ENCODE data around the gene GTF2H1.

GTF2H1 gene

DNA sequence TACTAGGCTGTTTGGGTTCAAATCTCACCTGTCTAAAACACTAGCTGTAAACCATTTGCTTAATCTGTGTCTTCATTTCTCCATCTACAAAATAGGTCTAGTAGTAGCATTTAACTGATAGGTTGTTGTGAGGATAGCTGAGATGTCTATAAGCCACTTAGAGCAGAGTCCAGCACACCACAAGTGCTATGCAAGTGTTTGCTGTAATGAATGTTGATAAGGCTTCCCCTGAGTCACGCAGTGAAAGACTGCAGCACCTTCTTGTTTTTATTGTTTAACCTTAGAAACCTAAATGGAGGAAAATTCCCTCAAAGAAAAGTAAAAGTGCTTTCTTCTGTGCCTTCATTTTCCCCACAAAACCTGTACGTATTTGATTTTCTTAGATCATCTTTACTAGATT, 48.9 kb downstream of the GTF2H1 start:
- TF ChIP-seq, protein P1, sequence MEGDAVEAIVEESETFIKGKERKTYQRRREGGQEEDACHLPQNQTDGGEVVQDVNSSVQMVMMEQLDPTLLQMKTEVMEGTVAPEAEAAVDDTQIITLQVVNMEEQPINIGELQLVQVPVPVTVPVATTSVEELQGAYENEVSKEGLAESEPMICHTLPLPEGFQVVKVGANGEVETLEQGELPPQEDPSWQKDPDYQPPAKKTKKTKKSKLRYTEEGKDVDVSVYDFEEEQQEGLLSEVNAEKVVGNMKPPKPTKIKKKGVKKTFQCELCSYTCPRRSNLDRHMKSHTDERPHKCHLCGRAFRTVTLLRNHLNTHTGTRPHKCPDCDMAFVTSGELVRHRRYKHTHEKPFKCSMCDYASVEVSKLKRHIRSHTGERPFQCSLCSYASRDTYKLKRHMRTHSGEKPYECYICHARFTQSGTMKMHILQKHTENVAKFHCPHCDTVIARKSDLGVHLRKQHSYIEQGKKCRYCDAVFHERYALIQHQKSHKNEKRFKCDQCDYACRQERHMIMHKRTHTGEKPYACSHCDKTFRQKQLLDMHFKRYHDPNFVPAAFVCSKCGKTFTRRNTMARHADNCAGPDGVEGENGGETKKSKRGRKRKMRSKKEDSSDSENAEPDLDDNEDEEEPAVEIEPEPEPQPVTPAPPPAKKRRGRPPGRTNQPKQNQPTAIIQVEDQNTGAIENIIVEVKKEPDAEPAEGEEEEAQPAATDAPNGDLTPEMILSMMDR (IDR thresholded peaks at IDR 0.05; ENCODE audit: low read depth, low read length): no peak
- no peak overlapping the region for H3K4me3 ChIP-seq (ENCODE audit: low read depth, low read length)

DNA sequence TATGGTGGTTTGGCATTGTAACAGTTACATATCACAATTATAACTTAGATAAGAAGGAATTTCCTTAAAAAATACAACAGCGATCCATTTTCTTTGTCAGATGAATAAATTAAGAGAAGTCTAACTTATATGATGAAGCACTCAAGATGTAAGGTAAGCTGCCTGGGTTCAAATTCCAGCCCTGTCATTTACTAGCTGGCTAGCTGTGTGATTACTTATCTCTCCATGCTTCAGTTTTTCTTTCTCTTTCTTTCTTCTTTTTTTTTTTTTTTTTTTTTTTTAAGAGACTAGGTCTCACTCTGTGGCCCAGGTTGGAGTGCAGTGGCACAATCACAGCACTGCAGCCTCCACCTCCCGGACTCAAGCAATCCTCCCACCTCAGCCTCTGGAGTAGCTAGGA, 49.8 kb downstream of the GTF2H1 start:
- TF ChIP-seq, protein P1 (IDR thresholded peaks at IDR 0.05; ENCODE audit: low read depth, low read length): no peak
- H3K4me3 ChIP-seq (ENCODE audit: low read depth, low read length): no peak overlapping the region

DNA sequence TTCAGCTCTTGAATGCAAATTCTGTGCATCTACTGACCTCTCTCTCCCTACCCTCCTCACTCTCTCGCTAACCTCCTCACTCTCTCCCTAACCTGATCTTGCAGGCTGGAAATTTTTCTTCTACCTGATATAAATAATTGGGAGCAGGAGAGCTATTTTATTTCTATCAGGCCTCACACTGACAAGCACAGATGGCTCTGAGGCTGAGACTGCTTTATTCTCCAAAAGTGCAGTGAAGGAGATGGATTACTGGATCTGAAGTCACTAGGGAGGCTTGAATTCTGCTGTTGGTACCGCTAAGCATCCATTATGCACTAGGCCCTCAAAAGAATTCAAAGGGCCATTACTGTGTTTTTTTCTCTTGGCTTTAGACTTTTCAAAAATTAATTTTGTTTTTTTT, 52.6 kb downstream of the GTF2H1 start:
- TF ChIP-seq, protein P1 (IDR thresholded peaks at IDR 0.05; ENCODE audit: low read depth, low read length): no peak
- H3K4me3 ChIP-seq (ENCODE audit: low read depth, low read length): no peak overlapping the region

DNA sequence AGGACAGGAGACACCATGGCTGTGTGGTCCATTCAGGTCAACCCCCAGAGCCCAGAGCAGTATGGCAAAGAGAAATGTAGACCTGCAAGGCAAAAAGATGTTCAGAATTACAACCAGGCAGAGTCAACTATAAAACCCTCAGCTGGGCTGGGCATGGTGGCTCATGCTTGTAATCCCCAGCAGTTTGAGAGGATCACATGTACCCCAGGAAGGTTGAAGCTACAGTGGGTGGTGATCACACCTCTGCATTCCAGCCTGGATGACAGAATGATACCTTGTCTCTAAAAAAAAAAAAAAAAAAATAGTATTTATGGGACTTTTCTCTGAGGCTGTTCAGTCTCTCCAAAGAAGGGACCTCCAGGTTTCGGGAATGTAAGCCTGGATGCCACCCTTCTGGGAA, 53.6 kb downstream of the GTF2H1 start:
- TF ChIP-seq, protein P1 (IDR thresholded peaks at IDR 0.05; ENCODE audit: low read depth, low read length): no peak
- no peak overlapping the region for H3K4me3 ChIP-seq (ENCODE audit: low read depth, low read length)

DNA sequence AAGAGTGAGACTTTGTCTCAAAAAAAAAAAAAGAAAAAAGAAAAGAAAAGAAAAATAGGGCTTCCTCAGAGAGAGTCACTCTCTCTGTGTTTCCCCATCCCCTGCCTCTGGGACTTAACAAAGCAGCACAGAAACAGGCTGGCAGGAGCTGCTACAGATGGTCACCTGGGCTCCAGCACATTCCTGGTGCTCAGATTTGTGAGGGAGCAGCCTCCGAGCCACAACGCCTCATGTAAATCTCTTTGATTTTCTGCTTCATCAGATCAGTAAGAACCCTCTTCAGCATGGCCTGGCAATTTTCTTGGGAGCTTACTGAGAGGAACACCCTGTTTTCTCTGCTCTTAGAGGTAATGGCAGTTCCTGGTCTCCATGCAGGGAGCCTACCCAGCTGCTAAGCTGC, 56.8 kb downstream of the GTF2H1 start:
- TF ChIP-seq, protein P1 (IDR thresholded peaks at IDR 0.05; ENCODE audit: low read depth, low read length): no peak
- no peak overlapping the region for H3K4me3 ChIP-seq (ENCODE audit: low read depth, low read length)

DNA sequence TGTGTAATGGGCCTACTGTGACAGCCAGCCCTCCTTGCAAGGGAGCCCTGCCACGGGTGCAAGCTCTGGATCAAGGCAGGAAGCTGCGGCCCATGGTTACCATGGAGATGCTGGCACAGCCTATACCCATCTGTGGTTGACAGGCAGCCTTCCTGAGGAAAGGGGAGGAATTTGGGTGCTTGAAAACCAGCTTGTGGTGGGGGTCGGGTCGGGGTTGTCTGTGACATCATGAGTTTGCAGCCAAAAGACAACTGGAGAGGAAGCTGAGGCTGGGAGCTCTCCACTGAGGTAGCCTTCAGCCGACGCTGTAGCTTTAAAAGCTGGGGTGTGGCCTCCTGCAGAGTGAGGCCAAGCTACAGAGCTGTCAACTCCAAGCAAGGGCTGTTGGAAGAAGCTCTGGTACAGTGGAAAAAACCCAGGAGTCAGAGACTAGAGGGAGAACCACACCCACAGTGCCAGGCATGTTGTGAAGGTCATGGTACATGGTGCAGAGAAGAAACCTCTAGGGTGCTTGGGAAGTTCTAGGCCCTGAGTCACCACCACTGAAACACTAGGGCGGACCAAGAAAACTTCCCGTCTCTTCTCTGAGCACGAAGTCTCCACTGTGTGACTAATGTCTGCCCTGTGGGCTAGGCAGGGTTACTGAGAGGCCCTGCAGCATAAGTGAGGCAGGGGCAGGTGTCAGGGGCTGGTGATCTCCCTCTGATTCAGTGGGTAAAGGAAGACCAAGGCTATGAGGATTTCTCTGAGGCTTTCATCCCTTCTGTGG, 61.2 kb downstream of the GTF2H1 start:
- H3K4me3 ChIP-seq (ENCODE audit: low read depth, low read length): no peak overlapping the region; the same call in 1 of the 2 replicates
- TF ChIP-seq, protein P1 (IDR thresholded peaks at IDR 0.05; ENCODE audit: low read depth, low read length): no peak

DNA sequence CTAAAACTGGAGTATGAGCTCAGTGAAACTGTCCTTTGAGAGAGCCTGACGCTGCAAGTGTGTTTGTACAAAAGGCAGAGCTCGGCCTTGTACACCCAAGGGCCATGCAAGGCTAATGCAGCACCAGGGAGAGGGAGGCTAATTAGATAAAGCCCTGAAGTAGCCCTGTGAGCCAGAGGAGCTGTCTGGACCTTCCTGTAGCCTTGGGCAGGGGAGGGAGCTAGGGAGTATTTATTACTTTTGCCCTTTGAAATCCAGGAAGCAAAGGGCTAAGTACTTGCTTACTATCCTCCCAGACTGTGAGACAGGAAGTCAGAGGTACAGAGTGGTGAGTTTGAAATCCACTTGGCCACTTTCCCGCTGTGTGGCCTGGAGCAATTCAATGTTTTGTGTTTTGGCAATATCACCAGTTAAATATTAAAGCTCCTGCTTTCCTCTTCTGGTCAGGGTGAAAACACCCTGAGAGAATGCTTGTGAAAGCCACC, 61.8 kb downstream of the GTF2H1 start:
- TF ChIP-seq, protein P1 (IDR thresholded peaks at IDR 0.05; ENCODE audit: low read depth, low read length): no peak
- H3K4me3 ChIP-seq (ENCODE audit: low read depth, low read length): peak overlapping the region; percentile 12; the same call in 1 of the 2 replicates

Measured in WI38 (cell line).